H1 (cell line): Measurements from ENCODE around the gene CGNL1.

Experiments used
- CEBPB ChIP-seq: IDR thresholded peaks from 2 replicates; pipeline ENCODE4 v1.6.1; 2012; ENCODE audit warnings: low read depth, low read length
- CTCF ChIP-seq, 3 experiments: IDR thresholded peaks; 1 replicate in 2 of 3; 2 replicates in 1 of 3; pipeline versions ENCODE4 v1.5.1 to v1.6.1; 2011; ENCODE audit warnings: low read length in 3 of 3, mild to moderate bottlenecking in 3 of 3, inconsistent platforms in 2 of 3, low read depth in 1 of 3, moderate library complexity in 1 of 3; ENCODE audit not compliant: insufficient read depth in 1 of 3; ENCODE audit errors: control extremely low read depth in 1 of 3
- EP300 ChIP-seq, 2 experiments: IDR thresholded peaks; 1 replicate in 1 of 2; 2 replicates in 1 of 2; pipeline ENCODE4 v1.6.1; 2011 to 2012; ENCODE audit warnings: low read depth in 2 of 2, low read length in 2 of 2, mild to moderate bottlenecking in 2 of 2, borderline replicate concordance in 1 of 2, inconsistent platforms in 1 of 2, moderate library complexity in 1 of 2
- EZH2 ChIP-seq: fragments of 200-600 bp; sonication (generic); IDR thresholded peaks from 2 replicates; pipeline ENCODE4 v1.7.1; 2012; ENCODE audit warnings: low read depth, mild to moderate bottlenecking, moderate library complexity, low read length, inconsistent platforms; ENCODE audit not compliant: severe bottlenecking
- MAX ChIP-seq: IDR thresholded peaks from 2 replicates; pipeline ENCODE4 v1.6.1; 2012; ENCODE audit warnings: inconsistent platforms
- POLR2A ChIP-seq, 2 experiments: IDR thresholded peaks; 1 replicate in 1 of 2; 2 replicates in 1 of 2; pipeline ENCODE4 v1.6.1; 2011; ENCODE audit warnings: low read depth in 2 of 2, low read length in 2 of 2, mild to moderate bottlenecking in 2 of 2; ENCODE audit errors: control extremely low read depth in 1 of 2
- POLR2AphosphoS5 ChIP-seq: IDR thresholded peaks from 2 replicates; pipeline ENCODE4 v1.6.1; 2011; ENCODE audit warnings: low read depth, low read length
- SRF ChIP-seq: IDR thresholded peaks from 2 replicates; pipeline ENCODE4 v1.6.1; 2011; ENCODE audit warnings: mild to moderate bottlenecking, low read depth, low read length, moderate library complexity
- SUZ12 ChIP-seq: fragments of 200-600 bp; sonication (generic); IDR thresholded peaks from 2 replicates; pipeline ENCODE4 v1.6.1; 2012; ENCODE audit warnings: mild to moderate bottlenecking, inconsistent platforms, low read length, moderate library complexity, mixed read lengths
- ZNF274 ChIP-seq: IDR thresholded peaks from 2 replicates; pipeline ENCODE4 v1.7.0; 2012; ENCODE audit warnings: low read length, borderline replicate concordance; ENCODE audit errors: extremely low read depth

- TF ChIP-seq ZNF274 (no peak), CTCF (IDR thresholded peaks at IDR 0.05; ENCODE audit: control extremely low read depth in 1 of 3, insufficient read depth in 1 of 3, low read depth in 1 of 3, low read length in 3 of 3) (no peak), MAX (no peak), SUZ12 (no peak), POLR2A (IDR thresholded peaks at IDR 0.05; ENCODE audit: control extremely low read depth in 1 of 2, low read depth in 2 of 2, low read length in 2 of 2) (no peak), CEBPB (no peak), POLR2AphosphoS5 (no peak), EP300 (IDR thresholded peaks at IDR 0.05; ENCODE audit: borderline replicate concordance in 1 of 2, low read depth in 2 of 2, low read length in 2 of 2) (no peak), SRF (no peak), EZH2 (no peak)
Observed at GRCh38 chr15:57526615-57527014, 150.3 kb downstream of the CGNL1 start.
